Measurements from ENCODE around the gene MPHOSPH9.

- TF ChIP-seq CTCF (IDR thresholded peaks at IDR 0.05; ENCODE audit: low read depth, low read length) = no peak
- no peak for TF ChIP-seq EZH2phosphoT487 (IDR thresholded peaks at IDR 0.05; ENCODE audit: low read depth)
These were observed 68.2 kb downstream of the MPHOSPH9 start for GRCh38 chr12:123164710-123165261.
